LoVo (cell line): ENCODE results near the gene CES1.
"Not testable (repeated sequence)": the region's sequence is repeated elsewhere in the genome, so short reads cannot be mapped to it uniquely, and the experiment has no call there.

Experiments
- DNase-seq: peaks from one replicate; pipeline ENCODE4 v3.0.0-alpha.2; 2016; ENCODE audit warnings: low spot score

Gene CES1

GRCh38 chr16:55830658-55831294 is 2.1 kb downstream of the CES1 start:
- no peak for DNase-seq

- not testable (repeated sequence) for DNase-seq
These were observed 3.7 kb downstream of the CES1 start for GRCh38 chr16:55829232-55829631.

- DNase-seq = no peak
These were observed 4.2 kb downstream of the CES1 start for GRCh38 chr16:55828680-55829079.

- DNase-seq = no peak
These were observed 7.7 kb downstream of the CES1 start for GRCh38 chr16:55825115-55825728.

- DNase-seq = no peak
These were observed 8.4 kb downstream of the CES1 start for GRCh38 chr16:55824473-55825000.

GRCh38 chr16:55822280-55822810 is 10.6 kb downstream of the CES1 start:
- no peak for DNase-seq

GRCh38 chr16:55821210-55821609 is 11.7 kb downstream of the CES1 start:
- no peak for DNase-seq

GRCh38 chr16:55820615-55821014 is 12.3 kb downstream of the CES1 start:
- no peak for DNase-seq

- DNase-seq = no peak
These were observed 15.5 kb downstream of the CES1 start for GRCh38 chr16:55817236-55817912.

GRCh38 chr16:55816222-55816621 is 16.7 kb downstream of the CES1 start:
- not testable (repeated sequence) for DNase-seq

- no peak for DNase-seq
These were observed 17.6 kb downstream of the CES1 start for GRCh38 chr16:55815320-55815719.

GRCh38 chr16:55814174-55814573 is 18.7 kb downstream of the CES1 start:
- not testable (repeated sequence) for DNase-seq

- not testable (repeated sequence) for DNase-seq
These were observed 19.2 kb downstream of the CES1 start for GRCh38 chr16:55813730-55814129.

- DNase-seq = no peak
These were observed 19.9 kb downstream of the CES1 start for GRCh38 chr16:55812951-55813350.

GRCh38 chr16:55811811-55812210 is 21.1 kb downstream of the CES1 start:
- DNase-seq = no peak

GRCh38 chr16:55810451-55810961 is 22.4 kb downstream of the CES1 start:
- no peak for DNase-seq

GRCh38 chr16:55809851-55810250 is 23.0 kb downstream of the CES1 start:
- DNase-seq = no peak

- no peak for DNase-seq
These were observed 23.5 kb downstream of the CES1 start for GRCh38 chr16:55809386-55809785.

- DNase-seq = not testable (repeated sequence)
These were observed 24.6 kb downstream of the CES1 start for GRCh38 chr16:55808286-55808685.

- DNase-seq = not testable (repeated sequence)
These were observed 27.8 kb downstream of the CES1 start for GRCh38 chr16:55805104-55805503.

GRCh38 chr16:55803681-55804080 is 29.2 kb downstream of the CES1 start:
- not testable (repeated sequence) for DNase-seq

- DNase-seq = not testable (repeated sequence)
These were observed 39.9 kb downstream of the CES1 start for GRCh38 chr16:55792934-55793374.
